Esophagus squamous epithelium (tissue), 5 donors: ENCODE results near the gene ZNF653. TPM values are rescaled to one million over a fixed set of nuclear protein-coding genes. Genes with fewer than 3 reads are reported as not detected.

Source experiments
- DNase-seq: peaks from one replicate; lab custom pipeline; 2025; lab: John Stamatoyannopoulos, UW
- H3K27ac ChIP-seq, 4 donors: fragments of 200-600 bp; sonication (generic); one replicate each; pipeline ENCODE4 v1.5.1; 2016 to 2019; ENCODE audit warnings: mild to moderate bottlenecking in 1 of 4
- H3K27me3 ChIP-seq, 4 donors: fragments of 200-600 bp; sonication (generic); 1 replicate in 3 of 4; 2 replicates in 1 of 4; pipeline versions ENCODE4 v1.5.1 to v1.6.0; 2017 to 2021; ENCODE audit warnings: antibody characterized with exemption in 1 of 4
- H3K36me3 ChIP-seq, 3 donors: fragments of 200-600 bp; sonication (generic); one replicate each; pipeline ENCODE4 v1.5.1; 2016 to 2019
- H3K4me1 ChIP-seq, 3 donors: fragments of 200-600 bp; sonication (generic); one replicate each; pipeline ENCODE4 v1.5.1; 2017 to 2019
- H3K4me3 ChIP-seq, 4 donors: fragments of 200-600 bp; sonication (generic); 1 replicate in 3 of 4; 2 replicates in 1 of 4; pipeline ENCODE4 v1.5.1; 2016 to 2019; ENCODE audit warnings: mild to moderate bottlenecking in 2 of 4, moderate library complexity in 1 of 4
- H3K9me3 ChIP-seq, 3 donors: fragments of 200-600 bp; sonication (generic); one replicate each; pipeline ENCODE4 v1.5.1; 2016 to 2019
- CTCF ChIP-seq, 6 experiments: fragments of 450-650 bp in 4 of 6; fragments of 200-600 bp in 2 of 6; sonication (generic) in 2 of 6; IDR thresholded peaks; one replicate each; pipeline ENCODE4 v1.5.1; 2016 to 2019; ENCODE audit warnings: antibody characterized with exemption in 6 of 6, mild to moderate bottlenecking in 4 of 6, moderate library complexity in 4 of 6
- POLR2A ChIP-seq, 4 donors: fragments of 450-650 bp; IDR thresholded peaks; one replicate each; pipeline ENCODE4 v1.6.1; 2017; ENCODE audit warnings: antibody characterized with exemption in 4 of 4, mild to moderate bottlenecking in 4 of 4, moderate library complexity in 3 of 4
- WGBS, 2 donors: methylation state at CpG; one replicate each; pipeline ENCODE4 v1.1.5; 2018; 5-methylcytosine and 5-hydroxymethylcytosine counted together
- intact Hi-C: fragments of 100-400 bp; cut with DNase I; formaldehyde crosslinking; loops from one replicate; pipeline ENCODE4 v1.15.0; 2022
- total RNA-seq, 4 donors: library from RNA; depleted of rRNA; stranded (reverse); fragments of >200 nt; gene quantifications; one replicate each; pipeline ENCODE4 v1.1.0, GENCODE V29; 2016
- donor health status: DM: yes; HTN: yes; CAD: no.

ZNF653 gene
- total RNA-seq = 10 to 100 TPM in 1 of 4 donors, 1 to 10 TPM in 3; 3.6 to 10.2 (median 5.0) TPM

GRCh38 chr19:11505504-11506100 is at the start of gene ZNF653:
TSS of gene ZNF653 (minus strand) at chr19:11505839. CDS start at chr19:11505786, 53 bp downstream.
- Histone ChIP-seq H3K4me1 (peaks cover 0 to 24% (median 8%) of the 10 kb centered on the region in 3 donors), H3K4me3 (peak within 1 kb of the TSS; percentile 71 to 99 (median 94)), H3K9me3 (no peaks in the 10 kb centered on the region), H3K36me3 (peaks cover 0 to 20% (median 0%) of the 10 kb centered on the region in 3 donors), H3K27ac (peak within 1 kb of the TSS; percentile 90 to 99 (median 98)), H3K27me3 (no peaks in the 10 kb centered on the region)
- peak; percentile 59 for DNase-seq
- 0 to 1% methylated on average over 23 to 26 of the region's 65 CpGs for WGBS, 2 donors
- TF ChIP-seq CTCF (IDR thresholded peaks at IDR 0.05) (peak in 1 of 6 experiments; percentile 41), POLR2A (IDR thresholded peaks at IDR 0.05) (peak in 2 of 4 donors; percentile 37 to 51)
- intact Hi-C loops = no loop called here

GRCh38 chr19:11555246-11555645 is 49.6 kb upstream of the ZNF653 start:
- Histone ChIP-seq H3K27ac (no peak overlapping the region), H3K4me1 (peaks cover 8 to 36% (median 22%) of the 10 kb centered on the region in 3 donors), H3K9me3 (no peaks in the 10 kb centered on the region), H3K27me3 (no peaks in the 10 kb centered on the region), H3K36me3 (peaks cover 11 to 51% (median 12%) of the 10 kb centered on the region in 3 donors), H3K4me3 (no peak overlapping the region)
- no peak for DNase-seq
- 86 to 88% methylated on average over 6 of the region's 6 CpGs for WGBS, 2 donors
- TF ChIP-seq CTCF (IDR thresholded peaks at IDR 0.05) (no peak), POLR2A (IDR thresholded peaks at IDR 0.05) (no peak)
- intact Hi-C loops = no loop called here

- H3K4me1 ChIP-seq = peaks cover 8 to 26% (median 15%) of the 10 kb centered on the region in 3 donors
- WGBS, 2 donors = 86 to 100% methylated on average over 1 to 2 of the region's 12 CpGs
- DNase-seq = no peak
- H3K27ac ChIP-seq = no peak overlapping the region
- TF ChIP-seq CTCF (IDR thresholded peaks at IDR 0.05) = no peak
- no peak for TF ChIP-seq POLR2A (IDR thresholded peaks at IDR 0.05)
- H3K27me3 ChIP-seq = no peaks in the 10 kb centered on the region
- no peaks in the 10 kb centered on the region for H3K9me3 ChIP-seq
- H3K36me3 ChIP-seq = peaks cover 11 to 51% (median 12%) of the 10 kb centered on the region in 3 donors
- no peak overlapping the region for H3K4me3 ChIP-seq
- intact Hi-C loops = no loop called here
Observed at GRCh38 chr19:11554160-11554559, 48.5 kb upstream of the ZNF653 start.

- no peaks in the 10 kb centered on the region for H3K9me3 ChIP-seq
- TF ChIP-seq POLR2A (IDR thresholded peaks at IDR 0.05) (no peak), CTCF (IDR thresholded peaks at IDR 0.05) (no peak)
- H3K27me3 ChIP-seq = no peaks in the 10 kb centered on the region
- H3K4me3 ChIP-seq = no peak overlapping the region
- 80 to 81% methylated on average over 9 to 11 of the region's 20 CpGs for WGBS, 2 donors
- intact Hi-C loops = no loop called here
- peaks cover 11 to 55% (median 12%) of the 10 kb centered on the region in 3 donors for H3K36me3 ChIP-seq
- peak overlapping the region; percentile 61 to 84 (median 78) for H3K27ac ChIP-seq
- H3K4me1 ChIP-seq = peaks cover 1 to 17% (median 8%) of the 10 kb centered on the region in 3 donors
- DNase-seq = no peak
Observed at GRCh38 chr19:11552666-11553372, 47.2 kb upstream of the ZNF653 start.
